ENCODE measurements around the gene MED29.

The MED29 gene

DNA sequence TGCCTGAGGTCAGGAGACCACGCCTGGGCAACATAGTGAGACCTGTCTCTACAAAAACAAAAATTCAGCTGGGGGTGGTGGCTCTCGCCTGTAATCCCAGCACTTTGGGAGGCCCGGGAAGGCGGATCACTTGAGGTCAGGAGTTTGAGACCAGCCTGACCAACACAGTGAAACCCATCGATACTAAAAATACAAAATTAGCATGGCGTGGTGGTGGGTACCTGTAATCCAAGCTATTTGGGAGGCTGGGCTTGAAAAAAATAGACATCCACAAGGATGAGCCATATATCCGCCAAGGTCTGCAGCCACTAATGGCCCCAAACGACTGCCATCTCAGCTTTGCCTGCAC, 41.5 kb downstream of the MED29 start:
- Mint-ChIP-seq H3K4me3 (peak overlapping the region; percentile 25 to 96), H3K4me1 (peaks cover 33 to 55% of the 10 kb centered on the region in 2 donors), H3K27me3 (no peaks in the 10 kb centered on the region), H3K27ac (peak overlapping the region; percentile 89), H3K9me3 (no peaks in the 10 kb centered on the region), H3K36me3 (peaks cover 28 to 48% of the 10 kb centered on the region in 2 donors)
- ATAC-seq (replicated peaks) = no peak
- DNase-seq = no peak

GRCh38 chr19:39433480-39434079, 42.4 kb downstream of the MED29 start:
- Mint-ChIP-seq H3K9me3 (no peaks in the 10 kb centered on the region), H3K27ac (peak overlapping the region; percentile 100), H3K4me1 (peaks cover 33 to 56% of the 10 kb centered on the region in 2 donors), H3K27me3 (no peaks in the 10 kb centered on the region), H3K4me3 (peak overlapping the region; percentile 96 to 98), H3K36me3 (peaks cover 28 to 48% of the 10 kb centered on the region in 2 donors)
- DNase-seq (no peak), ATAC-seq (replicated peaks) (no peak)

GRCh38 chr19:39434123-39435076, 43.2 kb downstream of the MED29 start:
- H3K4me1 Mint-ChIP-seq = peaks cover 33 to 56% of the 10 kb centered on the region in 2 donors

GRCh38 chr19:39435499-39436349, 44.5 kb downstream of the MED29 start, which contains the start of gene RPS16:
TSS of gene RPS16 (minus strand) at chr19:39435949. CDS start at chr19:39435895, 54 bp downstream.
- H3K27me3 Mint-ChIP-seq = no peaks in the 10 kb centered on the region
- peak within 1 kb of the TSS; percentile 96 to 98 for H3K4me3 Mint-ChIP-seq
- H3K9me3 Mint-ChIP-seq = no peaks in the 10 kb centered on the region
- DNase-seq (peak; percentile 98), ATAC-seq (replicated peaks) (peak; percentile 90 to 95)
- peaks cover 28 to 45% of the 10 kb centered on the region in 2 donors for H3K36me3 Mint-ChIP-seq
- H3K4me1 Mint-ChIP-seq = peaks cover 33 to 60% of the 10 kb centered on the region in 2 donors
- peak within 1 kb of the TSS; percentile 100 for H3K27ac Mint-ChIP-seq

More at GRCh38 chr19:39434123-39435076, 43.2 kb downstream of the MED29 start:
- H3K27ac Mint-ChIP-seq = peak overlapping the region; percentile 100
- DNase-seq (no peak), ATAC-seq (replicated peaks) (no peak)
- H3K9me3 Mint-ChIP-seq = no peaks in the 10 kb centered on the region
- H3K36me3 Mint-ChIP-seq = peaks cover 28 to 48% of the 10 kb centered on the region in 2 donors
- H3K27me3 Mint-ChIP-seq = no peaks in the 10 kb centered on the region
- H3K4me3 Mint-ChIP-seq = peak overlapping the region; percentile 96 to 98

DNA sequence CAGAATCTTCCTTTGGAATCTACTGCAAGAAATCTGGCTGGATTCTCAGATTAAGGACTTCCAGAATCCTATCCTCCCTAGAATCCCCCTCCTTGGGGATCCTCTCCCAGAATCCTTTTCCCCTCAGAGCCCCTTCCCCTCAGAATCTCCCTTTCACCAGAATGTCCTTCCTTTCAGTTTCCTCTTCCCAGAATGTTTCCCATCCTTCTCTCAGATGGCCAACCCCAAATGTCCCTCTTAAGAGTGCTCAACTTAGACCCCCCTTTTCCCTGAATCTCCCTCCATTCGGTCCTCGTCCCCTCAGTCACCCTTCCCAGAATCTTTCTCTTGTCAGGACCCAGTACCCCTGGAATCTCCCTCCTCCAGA, 45.2 kb downstream of the MED29 start:
- no peak for DNase-seq
- no peak for ATAC-seq (replicated peaks)
- H3K9me3 Mint-ChIP-seq = no peaks in the 10 kb centered on the region
- H3K4me3 Mint-ChIP-seq = peak overlapping the region; percentile 96 to 98
- H3K4me1 Mint-ChIP-seq = peaks cover 28 to 59% of the 10 kb centered on the region in 2 donors
- peak overlapping the region; percentile 100 for H3K27ac Mint-ChIP-seq
- no peaks in the 10 kb centered on the region for H3K27me3 Mint-ChIP-seq
- H3K36me3 Mint-ChIP-seq = peaks cover 28 to 38% of the 10 kb centered on the region in 2 donors

- no peak overlapping the region for H3K27ac Mint-ChIP-seq
- H3K4me1 Mint-ChIP-seq = peaks cover 28 to 47% of the 10 kb centered on the region in 2 donors
- ATAC-seq (replicated peaks) (no peak), DNase-seq (no peak)
- no peak overlapping the region for H3K4me3 Mint-ChIP-seq
- H3K9me3 Mint-ChIP-seq = no peaks in the 10 kb centered on the region
- H3K27me3 Mint-ChIP-seq = no peaks in the 10 kb centered on the region
- H3K36me3 Mint-ChIP-seq = peaks cover 19 to 28% of the 10 kb centered on the region in 2 donors
These were observed 47.2 kb downstream of the MED29 start for GRCh38 chr19:39438270-39438934.

GRCh38 chr19:39444598-39445195, 53.5 kb downstream of the MED29 start:
- Mint-ChIP-seq H3K27ac (peak overlapping the region; percentile 96), H3K4me3 (peak overlapping the region; percentile 92 to 96), H3K4me1 (peaks cover 28 to 58% of the 10 kb centered on the region in 2 donors), H3K9me3 (peaks cover 0 to 1% of the 10 kb centered on the region in 2 donors), H3K27me3 (no peaks in the 10 kb centered on the region), H3K36me3 (peaks cover 28 to 46% of the 10 kb centered on the region in 2 donors)
- ATAC-seq (replicated peaks) = no peak
- no peak for DNase-seq

GRCh38 chr19:39445196-39446111, 54.3 kb downstream of the MED29 start, which contains the start of gene SUPT5H:
TSS of gene SUPT5H (plus strand) at chr19:39445582. CDS start at chr19:39445891, 309 bp downstream.
- H3K9me3 Mint-ChIP-seq = peaks cover 0 to 1% of the 10 kb centered on the region in 2 donors
- peak; percentile 97 for DNase-seq
- H3K36me3 Mint-ChIP-seq = peaks cover 29 to 49% of the 10 kb centered on the region in 2 donors
- no peaks in the 10 kb centered on the region for H3K27me3 Mint-ChIP-seq
- H3K27ac Mint-ChIP-seq = peak within 1 kb of the TSS; percentile 96
- H3K4me1 Mint-ChIP-seq = peaks cover 34 to 64% of the 10 kb centered on the region in 2 donors
- peak; percentile 90 for ATAC-seq (replicated peaks)
- H3K4me3 Mint-ChIP-seq = peak within 1 kb of the TSS; percentile 92 to 96

- H3K36me3 Mint-ChIP-seq = peaks cover 30 to 54% of the 10 kb centered on the region in 2 donors
- no peak for ATAC-seq (replicated peaks)
These were observed 55.3 kb downstream of the MED29 start for GRCh38 chr19:39446365-39447084.

GRCh38 chr19:39448271-39448670, 57.1 kb downstream of the MED29 start:
- H3K36me3 Mint-ChIP-seq = peaks cover 46 to 68% of the 10 kb centered on the region in 2 donors
- ATAC-seq (replicated peaks) (peak; percentile 66 to 67), DNase-seq (peak; percentile 59)

More at GRCh38 chr19:39446365-39447084, 55.3 kb downstream of the MED29 start:
- no peak for DNase-seq
- peaks cover 38 to 61% of the 10 kb centered on the region in 2 donors for H3K4me1 Mint-ChIP-seq
- peaks cover 0 to 1% of the 10 kb centered on the region in 2 donors for H3K9me3 Mint-ChIP-seq
- H3K27me3 Mint-ChIP-seq = no peaks in the 10 kb centered on the region
- peak overlapping the region; percentile 92 to 96 for H3K4me3 Mint-ChIP-seq
- peak overlapping the region; percentile 96 for H3K27ac Mint-ChIP-seq

DNA sequence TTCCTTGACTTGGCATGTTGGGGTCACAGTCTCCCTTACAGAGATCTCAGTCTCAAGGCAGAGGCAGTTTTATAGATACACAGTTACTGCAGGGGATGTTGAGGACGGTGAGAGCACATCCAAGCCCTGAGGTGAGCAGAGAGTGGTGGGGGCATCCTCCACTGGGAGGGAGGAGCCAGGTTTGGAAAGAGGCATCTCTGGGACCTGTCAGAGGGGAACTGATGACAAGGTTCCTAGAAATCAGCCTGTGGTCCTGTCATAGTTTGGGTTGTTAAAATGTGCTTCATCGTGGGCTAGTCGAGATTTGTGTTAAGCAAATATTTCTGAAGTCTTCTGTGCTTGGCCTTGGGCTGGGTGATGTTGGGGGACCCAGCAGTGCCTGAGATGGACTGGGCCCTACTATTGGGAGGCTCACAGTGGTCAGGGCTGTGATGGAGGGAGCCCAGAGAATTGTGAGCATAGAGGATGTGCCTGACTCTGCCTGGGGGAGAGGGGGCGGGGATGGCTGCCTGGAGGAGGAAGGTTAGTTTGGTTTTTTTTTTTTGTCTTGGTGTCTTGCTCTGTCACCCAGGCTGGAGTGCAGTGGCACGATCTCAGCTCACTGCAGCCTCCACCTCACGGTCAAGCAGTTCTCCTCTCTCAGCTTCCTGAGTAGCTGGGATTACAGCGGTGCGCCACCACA, 58.1 kb downstream of the MED29 start:
- Mint-ChIP-seq H3K9me3 (peaks cover 1 to 5% of the 10 kb centered on the region in 2 donors), H3K27ac (peak overlapping the region; percentile 93), H3K36me3 (peaks cover 49 to 69% of the 10 kb centered on the region in 2 donors), H3K4me3 (peak overlapping the region; percentile 74 to 92), H3K27me3 (no peaks in the 10 kb centered on the region), H3K4me1 (peaks cover 49 to 77% of the 10 kb centered on the region in 2 donors)
- DNase-seq (no peak), ATAC-seq (replicated peaks) (no peak)

More at GRCh38 chr19:39448271-39448670, 57.1 kb downstream of the MED29 start:
- Mint-ChIP-seq H3K4me1 (peaks cover 49 to 77% of the 10 kb centered on the region in 2 donors), H3K27me3 (no peaks in the 10 kb centered on the region), H3K4me3 (peak overlapping the region; percentile 92 to 96), H3K27ac (peak overlapping the region; percentile 93), H3K9me3 (peaks cover 1 to 5% of the 10 kb centered on the region in 2 donors)

Measured in stimulated activated naive B cell treated with anti-CD40 and anti-IgM and Interleukin-4, amounts not matched to agents 10 μg/mL and 1 μg/mL and 100 μg/mL, for 72 hours (primary cell).